ENCODE data around the gene LLGL1.

The LLGL1 gene

DNA sequence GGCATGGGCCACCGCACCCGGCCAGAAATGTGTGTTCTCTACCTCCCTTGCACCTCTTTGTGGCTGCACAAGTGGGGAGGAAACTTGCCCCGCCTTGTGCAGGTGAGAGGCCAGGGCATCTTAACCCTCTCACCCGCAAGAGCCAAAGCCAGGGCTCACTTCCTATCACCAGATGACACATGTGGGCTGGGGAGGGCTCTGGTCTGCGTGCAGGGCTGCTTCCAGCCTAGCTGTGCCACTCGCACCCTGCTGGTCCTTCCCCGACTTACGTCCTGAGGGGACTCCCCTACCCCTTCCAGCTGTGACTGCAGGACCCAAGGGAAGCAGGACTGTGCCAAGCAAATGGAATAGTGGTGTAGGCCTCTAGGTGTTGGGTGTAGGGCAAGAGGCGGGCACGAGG lies 41.9 kb downstream of the LLGL1 start:
- no peak overlapping the region for H3K27ac Mint-ChIP-seq
- intact Hi-C loops (cut with micrococcal nuclease), result no loop called here
- H3K36me3 Mint-ChIP-seq (ENCODE audit: low read depth), result peaks cover 55% of the 10 kb centered on the region
- H3K27me3 Mint-ChIP-seq, result no peaks in the 10 kb centered on the region
- no peaks in the 10 kb centered on the region for H3K9me3 Mint-ChIP-seq
- no peak overlapping the region for H3K4me3 Mint-ChIP-seq
- H3K4me1 Mint-ChIP-seq (ENCODE audit: low read depth), result peaks cover 11% of the 10 kb centered on the region

DNA sequence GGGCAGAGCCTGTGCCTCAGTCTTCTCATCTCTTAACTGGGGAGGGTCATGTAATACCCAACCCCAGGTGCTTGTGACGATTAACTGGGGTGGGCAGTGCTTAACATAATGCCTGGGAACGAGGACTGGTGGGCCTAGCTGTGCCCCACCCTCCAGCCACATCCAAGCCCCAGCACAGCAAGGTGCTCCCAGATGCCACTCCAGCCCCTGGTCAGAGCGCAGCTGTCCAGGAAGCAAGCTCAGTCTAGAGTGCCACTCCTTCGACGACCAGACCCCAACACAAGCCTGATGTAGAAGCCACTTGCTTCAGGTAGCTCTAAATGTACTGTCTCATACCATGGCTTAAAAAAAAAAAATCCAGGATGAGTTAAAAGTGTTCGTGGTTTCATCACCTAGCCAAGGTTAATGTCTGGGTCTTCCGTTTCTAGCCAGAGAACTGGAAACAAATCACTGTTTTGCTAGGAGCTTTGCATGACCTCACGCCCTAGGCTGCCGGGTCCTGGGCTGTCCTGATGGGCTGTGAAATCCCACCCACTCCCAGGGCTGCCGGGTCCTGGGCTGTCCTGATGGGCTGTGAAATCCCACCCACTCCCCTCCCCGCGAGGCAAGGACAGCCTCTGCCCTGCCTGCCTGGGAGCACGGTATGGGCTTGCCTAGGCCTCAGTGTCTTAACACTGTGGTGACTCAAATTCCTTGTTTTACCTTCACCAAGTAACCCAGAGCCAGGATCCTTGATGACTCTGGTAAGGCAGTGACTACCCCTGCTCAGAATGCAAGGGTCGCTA lies 42.7 kb downstream of the LLGL1 start:
- peaks cover 57% of the 10 kb centered on the region for H3K36me3 Mint-ChIP-seq (ENCODE audit: low read depth)
- H3K4me3 Mint-ChIP-seq, result no peak overlapping the region
- no peaks in the 10 kb centered on the region for H3K9me3 Mint-ChIP-seq
- peaks cover 3% of the 10 kb centered on the region for H3K4me1 Mint-ChIP-seq (ENCODE audit: low read depth)
- H3K27me3 Mint-ChIP-seq, result no peaks in the 10 kb centered on the region
- intact Hi-C loops (cut with micrococcal nuclease), result no loop called here
- H3K27ac Mint-ChIP-seq, result no peak overlapping the region

DNA sequence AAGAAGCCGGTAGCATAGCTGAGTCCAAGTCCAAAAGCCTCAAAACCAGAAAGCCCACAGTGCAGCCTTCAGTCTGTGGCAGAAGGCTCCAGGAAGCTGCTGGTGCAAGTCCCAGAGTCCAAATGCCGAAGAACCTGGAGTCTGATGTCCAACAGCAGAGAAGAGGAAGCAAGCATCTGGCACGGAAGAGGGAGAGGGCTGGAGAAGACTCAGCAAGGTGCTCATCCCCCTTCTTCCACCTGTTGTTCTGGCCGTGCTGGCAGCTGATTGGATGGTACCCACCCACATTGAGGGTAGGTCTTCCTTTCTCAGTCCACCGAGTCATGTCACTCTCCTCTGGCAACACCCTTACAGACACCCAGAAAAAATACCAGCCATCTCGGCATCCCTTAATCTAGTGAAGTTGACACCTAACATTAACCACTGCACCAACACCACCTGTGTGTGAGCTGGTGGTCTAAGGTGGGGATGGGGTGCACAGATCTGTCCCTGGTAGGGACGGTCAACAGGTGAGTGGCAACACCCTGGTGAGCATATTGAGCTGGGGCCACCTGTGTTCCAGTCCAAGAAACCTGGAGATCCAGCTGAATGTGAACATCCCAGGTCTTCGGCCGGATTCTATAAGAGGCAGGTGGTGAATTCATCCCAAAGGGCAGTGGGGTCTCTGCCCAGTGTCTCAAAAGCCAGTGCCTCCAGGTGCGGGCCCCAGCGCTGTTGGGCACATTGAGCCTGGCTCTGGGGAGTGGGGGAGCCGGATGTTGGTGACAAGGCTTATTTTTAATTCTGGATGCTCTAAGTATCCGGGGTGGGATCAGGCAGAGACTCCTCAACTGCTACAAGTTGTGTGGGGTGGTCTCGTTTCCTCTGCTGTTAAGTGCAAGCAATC lies 44.9 kb downstream of the LLGL1 start:
- no peak overlapping the region for H3K4me3 Mint-ChIP-seq
- H3K36me3 Mint-ChIP-seq (ENCODE audit: low read depth), result peaks cover 56% of the 10 kb centered on the region
- H3K27me3 Mint-ChIP-seq, result no peaks in the 10 kb centered on the region
- no peaks in the 10 kb centered on the region for H3K9me3 Mint-ChIP-seq
- intact Hi-C loops (cut with micrococcal nuclease), result no loop called here
- H3K27ac Mint-ChIP-seq, result no peak overlapping the region
- H3K4me1 Mint-ChIP-seq (ENCODE audit: low read depth), result no peaks in the 10 kb centered on the region

DNA sequence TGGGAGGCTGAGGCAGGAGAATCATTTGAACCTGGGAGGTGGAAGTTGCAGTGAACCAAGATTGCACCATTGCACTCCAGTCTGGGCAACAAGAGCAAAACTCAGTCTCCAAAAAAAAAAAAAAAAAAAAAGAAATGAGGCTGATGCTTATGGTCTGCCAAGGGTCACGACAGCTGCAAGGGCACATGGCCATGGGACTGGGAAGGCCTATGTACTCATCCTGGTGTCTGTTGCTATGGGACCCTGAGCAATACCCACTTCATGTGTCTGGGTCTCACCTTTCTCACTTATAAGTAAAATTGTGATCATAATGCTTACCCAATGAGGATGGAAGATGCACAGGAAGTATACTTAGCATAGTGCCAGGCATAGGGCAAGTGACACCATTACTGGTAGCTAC lies 51.6 kb downstream of the LLGL1 start:
- no peaks in the 10 kb centered on the region for H3K27me3 Mint-ChIP-seq
- H3K4me3 Mint-ChIP-seq, result no peak overlapping the region
- H3K27ac Mint-ChIP-seq, result no peak overlapping the region
- peaks cover 98% of the 10 kb centered on the region for H3K36me3 Mint-ChIP-seq (ENCODE audit: low read depth)
- intact Hi-C loops (cut with micrococcal nuclease), result no loop called here
- H3K4me1 Mint-ChIP-seq (ENCODE audit: low read depth), result no peaks in the 10 kb centered on the region
- H3K9me3 Mint-ChIP-seq, result no peaks in the 10 kb centered on the region

DNA sequence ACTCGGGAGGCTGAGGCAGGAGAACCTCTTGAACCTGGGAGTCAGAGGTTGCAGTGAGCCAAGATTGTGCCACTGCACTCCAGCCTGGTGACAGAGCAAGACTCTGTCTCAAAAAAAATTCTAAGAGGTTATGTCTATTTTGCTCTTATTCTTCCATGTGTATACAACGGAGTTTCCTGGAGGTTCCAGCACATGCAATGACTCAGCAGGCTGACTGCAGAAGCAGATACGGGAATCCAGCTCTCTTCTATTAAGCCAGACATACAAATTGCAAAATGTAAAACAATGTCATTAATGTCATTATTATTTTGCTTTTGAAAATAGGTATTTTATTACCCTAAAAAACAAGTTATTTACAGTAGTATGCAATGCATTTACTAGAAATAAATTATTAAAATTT lies 53.4 kb downstream of the LLGL1 start:
- Mint-ChIP-seq H3K4me3 (no peak overlapping the region), H3K9me3 (no peaks in the 10 kb centered on the region), H3K27ac (no peak overlapping the region), H3K36me3 (ENCODE audit: low read depth) (peaks cover 98% of the 10 kb centered on the region), H3K4me1 (ENCODE audit: low read depth) (no peaks in the 10 kb centered on the region), H3K27me3 (no peaks in the 10 kb centered on the region)
- intact Hi-C loops (cut with micrococcal nuclease), result no loop called here

DNA sequence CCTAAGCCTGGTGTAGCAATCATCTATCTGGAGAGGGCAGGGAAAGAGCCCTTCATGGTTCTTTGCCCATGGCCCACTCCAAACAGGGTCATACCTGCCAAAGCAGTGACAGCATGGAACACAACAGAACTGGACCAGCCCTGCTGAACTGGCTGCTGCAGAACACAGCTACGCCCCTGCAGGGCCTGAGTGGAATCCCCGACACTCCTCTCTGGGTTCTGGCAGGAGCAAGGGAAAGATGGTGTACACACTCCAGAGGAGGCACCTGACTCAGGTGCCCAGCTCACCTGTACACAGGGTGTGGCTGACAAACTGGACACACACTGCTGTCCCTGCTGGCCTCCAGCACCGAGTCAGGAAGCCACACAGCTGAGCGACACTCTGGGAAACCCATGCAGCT lies 54.8 kb downstream of the LLGL1 start:
- H3K27ac Mint-ChIP-seq, result no peak overlapping the region
- H3K36me3 Mint-ChIP-seq (ENCODE audit: low read depth), result peaks cover 100% of the 10 kb centered on the region
- H3K4me3 Mint-ChIP-seq, result no peak overlapping the region
- no peaks in the 10 kb centered on the region for H3K9me3 Mint-ChIP-seq
- intact Hi-C loops (cut with micrococcal nuclease), result no loop called here
- H3K4me1 Mint-ChIP-seq (ENCODE audit: low read depth), result no peaks in the 10 kb centered on the region
- H3K27me3 Mint-ChIP-seq, result no peaks in the 10 kb centered on the region

DNA sequence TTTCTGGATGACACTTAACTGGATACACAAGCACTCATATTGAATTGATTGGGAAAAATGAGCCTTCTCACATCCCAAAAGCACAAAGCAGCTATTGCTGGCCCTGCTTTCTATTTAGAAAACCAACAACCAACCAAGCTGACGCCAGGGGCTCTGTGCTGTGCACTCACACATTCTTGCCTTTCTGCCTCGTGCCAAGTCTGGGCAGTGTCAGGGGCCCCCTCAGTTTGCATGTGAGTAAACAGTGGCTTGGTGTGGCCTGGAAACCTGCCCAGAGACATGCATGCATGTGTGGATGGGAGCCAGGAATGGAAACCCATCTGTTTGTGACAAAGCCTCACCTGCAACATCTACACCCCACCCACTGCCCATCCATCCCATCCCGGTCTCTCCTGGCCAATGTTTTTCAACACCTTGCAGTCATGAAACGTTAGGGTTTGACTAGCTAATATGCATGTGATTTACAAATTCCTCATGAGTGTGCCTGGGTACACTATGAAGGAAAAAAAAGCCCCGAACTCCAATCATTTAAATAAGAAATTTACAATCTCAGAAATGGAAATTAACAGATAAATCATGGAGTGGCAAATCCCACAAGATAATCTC lies 55.4 kb downstream of the LLGL1 start:
- Mint-ChIP-seq H3K36me3 (ENCODE audit: low read depth) (peaks cover 100% of the 10 kb centered on the region), H3K4me3 (no peak overlapping the region), H3K27ac (no peak overlapping the region)

DNA sequence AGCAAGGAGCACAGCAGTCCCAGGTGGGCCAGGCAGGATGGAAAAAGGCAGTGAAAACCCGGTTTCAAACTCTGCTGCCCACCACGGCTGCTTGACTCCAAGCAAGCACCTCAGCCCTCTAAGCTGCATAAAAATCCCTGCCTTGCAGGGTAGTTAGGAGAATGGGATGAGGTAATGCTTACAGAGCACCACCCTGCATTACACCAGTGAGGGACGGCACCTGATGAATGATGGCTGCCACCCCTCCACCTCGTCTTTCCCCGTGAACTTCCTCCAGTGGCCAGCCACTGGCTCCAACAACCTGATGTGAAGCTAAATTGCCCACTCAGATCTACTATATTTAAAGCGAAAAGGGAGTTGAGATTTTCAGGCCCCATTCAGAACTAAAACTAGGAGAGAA lies 56.4 kb downstream of the LLGL1 start:
- H3K4me3 Mint-ChIP-seq, result no peak overlapping the region

More for the DNA sequence above, 55.4 kb downstream of the LLGL1 start:
- Mint-ChIP-seq H3K4me1 (ENCODE audit: low read depth) (no peaks in the 10 kb centered on the region), H3K9me3 (no peaks in the 10 kb centered on the region), H3K27me3 (no peaks in the 10 kb centered on the region)
- intact Hi-C loops (cut with micrococcal nuclease), result no loop called here

DNA sequence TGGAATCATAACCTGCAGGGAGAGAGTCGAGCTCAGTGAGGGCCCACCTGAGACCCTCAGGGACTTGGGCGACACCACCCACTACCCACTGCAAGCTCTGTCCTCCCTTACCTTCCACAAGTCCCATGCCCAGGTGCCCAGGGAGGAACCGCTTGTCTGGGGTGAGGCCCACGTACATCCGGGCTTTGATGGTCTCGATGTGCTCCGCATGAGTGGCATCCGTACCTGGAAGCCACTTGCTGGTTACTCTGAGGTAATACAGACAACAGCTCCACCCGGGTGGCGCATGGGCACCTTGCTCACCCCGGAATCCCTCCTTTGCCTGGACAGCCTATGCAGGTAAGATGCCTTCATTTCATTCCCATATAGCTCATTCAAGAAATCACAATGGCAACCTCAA lies 59.9 kb downstream of the LLGL1 start:
- Mint-ChIP-seq H3K27me3 (no peaks in the 10 kb centered on the region), H3K9me3 (no peaks in the 10 kb centered on the region), H3K36me3 (ENCODE audit: low read depth) (peaks cover 100% of the 10 kb centered on the region), H3K4me1 (ENCODE audit: low read depth) (no peaks in the 10 kb centered on the region), H3K4me3 (no peak overlapping the region), H3K27ac (no peak overlapping the region)
- intact Hi-C loops (cut with micrococcal nuclease), result no loop called here

More for the DNA sequence above, 56.4 kb downstream of the LLGL1 start:
- H3K9me3 Mint-ChIP-seq, result no peaks in the 10 kb centered on the region
- H3K36me3 Mint-ChIP-seq (ENCODE audit: low read depth), result peaks cover 100% of the 10 kb centered on the region
- intact Hi-C loops (cut with micrococcal nuclease), result no loop called here
- H3K27me3 Mint-ChIP-seq, result no peaks in the 10 kb centered on the region
- no peak overlapping the region for H3K27ac Mint-ChIP-seq
- H3K4me1 Mint-ChIP-seq (ENCODE audit: low read depth), result no peaks in the 10 kb centered on the region

DNA sequence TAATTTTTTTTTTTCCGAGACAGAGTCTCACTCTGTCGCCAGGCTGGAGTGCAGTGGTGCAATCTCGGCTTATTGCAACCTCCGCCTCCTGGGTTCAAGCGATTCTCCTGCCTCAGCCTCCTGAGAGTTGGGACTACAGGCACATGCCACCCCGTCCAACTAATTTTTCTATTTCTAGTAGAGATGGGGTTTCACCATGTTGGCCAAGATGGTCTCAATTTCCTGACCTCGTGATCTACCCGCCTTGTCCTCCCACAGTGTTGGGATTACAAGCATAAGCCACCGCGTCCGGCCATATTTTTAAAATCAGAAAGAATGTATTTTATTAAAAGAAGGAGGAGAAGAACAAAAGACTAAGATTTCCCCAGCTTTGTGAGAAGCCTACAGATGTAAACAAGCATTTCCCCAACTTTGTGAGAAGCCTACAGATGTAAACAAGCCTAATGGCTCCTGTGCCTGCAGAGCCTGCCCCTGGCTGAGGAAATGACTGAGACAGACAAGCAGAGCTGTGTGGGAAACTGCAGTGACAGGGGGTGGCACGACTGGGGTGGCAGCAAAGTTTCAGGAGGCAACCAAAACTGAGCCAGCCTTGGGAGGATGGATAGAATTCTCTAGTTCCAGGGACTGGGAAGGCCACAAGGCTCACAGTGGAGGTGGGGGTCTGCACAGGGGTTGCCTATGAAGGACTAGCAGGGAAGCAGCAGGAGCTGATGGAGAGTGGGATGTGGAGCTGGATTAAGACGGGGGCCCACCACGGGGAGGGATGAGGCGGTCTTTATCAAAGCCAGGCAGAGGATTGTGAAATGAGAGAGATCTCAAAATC lies 66.5 kb downstream of the LLGL1 start:
- intact Hi-C loops (cut with micrococcal nuclease), result no loop called here
- peaks cover 96% of the 10 kb centered on the region for H3K36me3 Mint-ChIP-seq (ENCODE audit: low read depth)
- no peaks in the 10 kb centered on the region for H3K27me3 Mint-ChIP-seq

More for the DNA sequence above, 66.5 kb downstream of the LLGL1 start:
- no peak overlapping the region for H3K27ac Mint-ChIP-seq
- no peak overlapping the region for H3K4me3 Mint-ChIP-seq
- H3K9me3 Mint-ChIP-seq, result no peaks in the 10 kb centered on the region
- peaks cover 5% of the 10 kb centered on the region for H3K4me1 Mint-ChIP-seq (ENCODE audit: low read depth)

Data from dendritic cell treated with granulocyte-macrophage colony-stimulating factor and Interleukin-4, amounts not matched to agents 40 ng/mL and 50 ng/mL, for 4 days (primary cell).